Iris pigment epithelial cell (primary cell): ENCODE results near the gene DSC2.

Source experiments
- DNase-seq: peaks from one replicate; pipeline ENCODE4 v3.0.0-alpha.2; 2011; ENCODE audit warnings: low read depth

Gene DSC2

DNA sequence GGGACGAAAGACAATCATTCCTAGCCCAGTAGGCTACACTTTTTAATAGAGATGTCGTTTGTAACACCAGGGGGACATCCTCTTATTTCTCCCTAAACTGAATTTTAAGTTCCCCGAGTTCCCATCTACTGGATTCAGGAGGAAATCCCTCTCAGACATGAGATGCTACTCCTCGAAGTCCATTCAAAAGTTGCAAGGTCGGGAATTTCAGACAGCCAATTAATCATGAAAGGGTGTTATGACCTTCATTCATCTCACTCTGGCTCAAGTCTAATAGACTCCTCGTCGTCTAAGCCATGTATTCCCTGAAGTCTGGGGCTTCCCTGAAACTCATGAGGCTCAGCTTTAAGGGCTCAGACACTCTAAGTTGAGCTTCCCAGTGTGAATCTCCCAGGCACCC, 58.5 kb downstream of the DSC2 start:
- no peak for DNase-seq

GRCh38 chr18:31042406-31043181, 59.6 kb downstream of the DSC2 start, which contains the start of gene DSC3:
Gene DSC3, minus strand, starts transcription at chr18:31042742. Its CDS starts 82 bp downstream, at chr18:31042660.
- DNase-seq: peak; percentile 31

DNA sequence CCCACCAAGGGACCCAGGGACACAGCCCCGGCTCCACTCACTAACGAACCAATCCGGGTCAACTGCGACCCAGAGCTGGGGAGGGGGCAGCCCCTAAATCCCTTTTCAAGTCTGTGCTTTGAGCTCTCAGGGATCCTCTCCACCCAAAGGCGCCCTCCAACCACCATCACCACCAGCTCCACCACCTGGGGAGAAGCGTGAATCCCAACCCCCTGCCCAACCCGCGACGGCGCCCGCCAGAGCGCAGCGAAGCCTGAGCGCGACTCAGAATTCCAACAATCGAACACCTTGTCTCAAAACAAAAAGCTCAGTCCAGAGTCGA, 60.2 kb downstream of the DSC2 start:
- no peak for DNase-seq

DNA sequence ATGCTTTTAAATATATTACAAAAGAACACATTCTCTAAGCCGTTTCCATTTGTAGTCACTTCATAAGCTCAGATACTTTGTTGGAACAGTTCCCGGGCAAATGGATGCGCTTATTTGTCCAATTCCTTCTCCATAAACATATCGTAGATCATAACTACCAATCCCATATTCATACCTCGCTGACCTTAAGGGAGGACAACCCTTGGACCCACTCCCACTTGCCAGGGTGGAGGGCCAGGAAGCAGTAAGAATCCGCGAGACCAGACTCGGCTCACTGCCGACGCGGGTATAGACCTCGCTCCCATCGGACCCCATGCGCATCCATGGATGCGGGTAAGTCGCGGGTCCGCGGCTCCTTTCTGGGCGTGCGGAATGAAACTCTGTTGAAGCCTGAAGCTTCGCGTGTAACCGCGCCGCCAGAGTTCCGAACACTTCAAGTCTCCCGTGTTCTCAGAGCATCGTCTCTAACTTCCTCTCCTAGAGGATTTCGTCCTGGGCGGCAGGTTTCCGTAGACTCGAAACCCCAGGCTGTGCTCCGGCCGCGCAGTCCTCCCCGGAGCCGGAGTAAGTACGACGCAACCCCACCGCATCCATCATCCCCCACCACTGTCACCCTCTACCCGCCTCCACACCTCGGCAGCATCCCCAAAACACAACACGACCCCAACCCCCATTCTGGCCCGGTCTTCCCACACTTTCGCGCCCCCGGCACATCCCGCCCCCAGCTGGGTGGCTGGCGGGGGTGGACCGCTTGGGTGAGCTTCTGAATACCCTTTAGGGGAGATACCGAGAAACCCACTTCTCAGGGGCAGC, 60.7 kb downstream of the DSC2 start:
- DNase-seq: peak; percentile 8

- DNase-seq: no peak
Measured at GRCh38 chr18:31040686-31041270, 61.4 kb downstream of the DSC2 start.

DNA sequence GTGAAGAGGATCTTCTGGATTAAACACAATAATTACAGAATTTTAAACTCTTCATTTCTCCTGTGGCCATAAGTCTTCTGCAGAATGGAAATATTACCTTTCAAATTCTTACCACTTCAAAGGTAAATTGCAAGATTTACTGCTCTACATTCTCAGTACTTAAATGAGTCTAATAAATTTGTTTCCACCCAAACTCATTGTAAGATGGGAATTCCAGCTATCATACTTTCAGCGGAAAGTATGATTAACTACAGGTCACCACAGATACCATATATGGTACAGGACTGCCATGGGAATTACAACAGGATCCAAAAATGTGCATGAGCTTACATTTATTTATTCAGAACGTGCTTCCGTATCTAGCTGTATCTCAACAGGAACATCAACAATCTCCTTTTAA, 62.8 kb downstream of the DSC2 start:
- DNase-seq: peak; percentile 13

DNA sequence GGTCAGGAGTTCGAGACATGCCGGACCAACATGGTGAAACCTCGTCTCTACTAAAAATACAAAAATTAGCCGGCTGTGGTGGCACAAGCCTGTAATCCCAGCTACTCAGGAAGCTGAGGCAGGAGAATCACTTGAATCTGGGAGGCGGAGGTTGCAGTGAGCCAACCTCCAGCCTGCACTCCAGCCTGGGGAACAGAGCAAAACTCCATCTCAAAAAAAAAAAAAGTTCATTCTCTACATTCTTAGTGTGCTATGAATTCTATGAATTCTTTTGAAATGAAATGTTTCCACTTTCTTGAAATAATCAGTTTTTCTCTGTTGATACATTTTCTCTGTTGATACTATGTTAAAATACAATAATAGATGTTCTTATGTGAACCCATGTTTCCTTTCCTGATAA, 64.5 kb downstream of the DSC2 start:
- DNase-seq: peak; percentile 19

DNA sequence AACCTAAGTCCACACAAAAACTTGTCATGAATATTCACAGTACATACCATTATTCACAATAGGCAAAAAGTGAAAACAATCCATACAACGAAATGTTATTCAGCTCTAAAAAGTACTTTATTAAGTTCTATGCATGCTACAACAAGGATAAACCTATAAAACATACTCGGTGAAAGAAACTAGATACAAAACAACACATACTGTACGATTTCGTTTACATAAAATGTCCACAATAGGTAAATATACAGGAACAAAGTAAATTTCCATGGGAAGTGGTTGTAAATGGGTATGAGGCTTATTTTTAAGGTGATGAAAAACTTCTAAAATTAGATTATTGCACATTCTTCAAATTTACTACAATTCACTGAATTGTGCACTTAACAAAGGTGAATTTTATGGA, 67.7 kb downstream of the DSC2 start:
- DNase-seq: no peak

- no peak for DNase-seq
Measured at GRCh38 chr18:31030574-31031278, 71.5 kb downstream of the DSC2 start.

DNA sequence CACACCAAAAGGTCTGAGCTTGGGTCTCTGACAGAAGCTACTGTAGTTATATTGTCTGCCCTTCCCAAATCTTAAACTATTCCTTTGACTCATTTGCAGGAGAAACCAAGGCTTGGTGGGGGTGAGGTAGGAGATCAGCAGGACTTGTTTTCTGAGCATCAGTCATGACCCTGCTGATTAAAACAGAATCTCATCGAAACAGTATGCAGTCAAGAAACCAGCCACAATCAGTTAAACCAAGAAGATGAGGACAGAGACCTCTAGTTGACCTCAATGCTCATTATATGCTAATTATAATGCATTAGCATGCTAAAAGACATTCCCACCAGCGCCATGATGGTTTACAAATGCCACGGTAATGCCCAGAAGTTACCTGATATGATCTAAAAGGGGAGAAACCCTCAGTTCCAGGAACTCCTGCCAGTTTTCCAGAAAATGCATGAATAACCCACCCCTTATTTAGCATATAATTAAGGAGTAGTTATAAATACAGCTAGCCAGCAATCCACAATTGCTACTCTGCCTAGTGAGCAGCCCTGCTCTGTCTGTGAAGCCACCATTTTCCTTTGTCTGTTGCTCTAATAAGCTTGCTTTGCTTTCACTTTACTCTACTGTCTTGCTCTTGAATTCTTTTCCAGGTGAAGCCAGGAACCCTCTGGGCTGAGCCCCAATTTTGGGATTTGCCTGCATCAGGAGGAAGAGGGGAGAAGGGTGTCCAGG, 86.3 kb downstream of the DSC2 start:
- DNase-seq: no peak

DNA sequence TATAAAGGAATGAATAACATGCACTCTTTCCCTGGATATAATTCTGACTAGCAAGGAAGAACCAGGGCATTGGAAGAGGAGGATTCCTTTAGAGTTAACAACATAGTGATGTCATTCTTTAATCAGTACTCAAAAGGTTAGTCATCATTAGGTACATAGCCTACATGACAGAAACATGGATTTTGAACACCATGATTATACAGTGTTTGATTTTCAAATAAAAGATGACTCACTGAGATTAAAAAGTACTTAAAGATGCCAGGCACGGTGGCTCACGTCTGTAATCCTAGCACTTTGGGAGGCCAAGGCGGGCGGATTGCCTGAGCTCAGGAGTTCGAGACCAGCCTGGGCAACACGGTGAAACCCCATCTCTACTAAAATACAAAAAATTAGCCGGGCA, 90.8 kb downstream of the DSC2 start:
- DNase-seq: peak; percentile 64

DNA sequence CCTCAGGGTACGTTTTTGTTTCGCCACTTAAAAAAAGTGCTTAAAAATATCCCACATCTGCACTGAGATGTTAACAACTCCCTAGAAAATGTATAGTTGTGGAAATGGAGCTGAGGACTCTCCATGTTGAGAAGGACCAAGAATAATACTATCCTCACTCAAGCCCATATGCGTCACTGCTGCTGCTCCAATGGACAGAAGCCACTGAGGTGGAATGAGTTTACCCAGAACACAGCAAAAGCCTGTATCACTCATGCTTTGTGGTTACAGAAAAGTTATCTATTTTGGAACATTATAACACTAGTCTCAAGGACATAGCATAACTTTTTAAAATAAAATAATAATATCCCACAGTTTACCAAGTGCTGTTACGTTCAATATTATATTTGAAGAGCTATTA, 91.6 kb downstream of the DSC2 start:
- peak; percentile 26 for DNase-seq
